HG03095 (cell line): ENCODE results near the gene ZNF692.
"Not testable (repeated sequence)": the region's sequence is repeated elsewhere in the genome, so short reads cannot be mapped to it uniquely, and the experiment has no call there.

Experiments used
- ATAC-seq: cut with Tn5 transposase; IDR thresholded peaks from one replicate; pipeline ENCODE4 v1.9.1; 2021; ENCODE audit warnings: moderate library complexity; ENCODE audit not compliant: unreplicated experiment

ZNF692 gene

DNA sequence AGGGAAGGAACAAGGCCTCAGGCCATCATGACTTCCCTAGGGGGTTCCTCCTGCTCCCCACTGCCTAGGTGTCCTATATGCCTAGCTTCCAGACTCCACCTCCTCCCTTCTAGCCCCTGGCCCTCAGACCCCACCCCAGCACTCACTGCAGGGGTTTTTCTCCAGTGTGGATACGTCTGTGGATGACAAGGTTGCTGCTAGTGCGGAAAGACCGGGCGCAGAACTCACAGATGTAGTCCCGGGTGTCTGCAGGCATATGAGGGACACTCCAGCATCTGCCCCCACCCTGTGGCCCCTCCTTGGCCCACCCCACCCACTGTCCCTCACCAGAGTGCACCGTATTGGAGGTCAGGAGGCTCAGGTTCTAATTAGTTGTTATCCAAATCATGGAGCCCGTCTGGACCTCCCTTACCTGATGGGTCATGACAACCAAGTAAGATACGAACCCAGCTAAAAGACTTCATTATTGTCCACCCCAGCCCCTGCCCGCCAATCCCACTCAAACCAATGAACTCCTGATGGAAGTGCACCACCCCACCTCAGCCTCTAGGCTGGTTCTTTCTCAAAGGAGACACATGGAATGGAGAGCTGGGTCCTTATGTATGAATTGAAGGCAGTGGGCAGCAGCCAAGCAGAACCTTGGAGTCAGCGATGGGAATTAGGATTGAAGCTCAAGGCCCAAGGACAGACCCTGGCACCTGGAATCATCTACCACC, 8.2 kb downstream of the ZNF692 start:
- no peak for ATAC-seq

DNA sequence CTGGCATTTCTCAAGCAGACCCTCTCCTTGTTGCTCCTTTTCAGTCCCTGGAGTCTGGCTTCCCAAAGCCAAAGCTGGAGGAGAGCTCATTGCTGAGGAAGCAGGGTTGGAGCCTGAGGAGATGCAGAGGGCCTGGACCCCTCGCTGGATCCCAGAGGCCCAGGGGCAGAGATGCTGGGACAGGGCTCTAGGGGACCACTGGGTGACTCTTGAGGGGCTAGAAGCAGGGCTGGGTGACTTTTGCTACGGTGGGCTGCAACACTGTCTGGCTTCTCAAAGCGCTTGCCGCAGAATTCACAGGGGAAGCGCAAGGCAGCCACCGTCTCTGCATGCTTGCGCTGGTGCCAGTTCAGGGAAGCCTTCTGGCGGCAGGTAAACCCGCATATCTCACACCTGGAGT, 8.8 kb downstream of the ZNF692 start:
- ATAC-seq: no peak

DNA sequence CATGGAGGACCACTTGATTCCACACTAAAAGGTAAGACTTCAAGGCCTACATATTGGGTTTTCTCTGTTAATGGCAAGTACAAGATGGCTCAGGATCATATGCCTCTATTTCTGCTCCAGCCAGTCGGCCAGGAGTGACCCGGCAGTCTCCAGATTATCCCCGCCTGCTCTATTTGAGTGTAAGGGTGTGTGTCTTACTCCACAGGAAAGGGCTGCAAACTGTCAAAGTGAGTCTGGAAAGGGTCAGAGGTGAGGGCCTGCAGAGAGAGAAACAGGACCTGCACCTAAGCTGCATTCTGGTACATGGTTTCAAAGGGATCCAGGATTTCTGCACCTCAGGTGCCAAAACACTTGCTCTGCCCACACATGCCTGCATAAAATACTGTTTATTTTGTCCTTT, 9.2 kb downstream of the ZNF692 start:
- ATAC-seq: no peak

DNA sequence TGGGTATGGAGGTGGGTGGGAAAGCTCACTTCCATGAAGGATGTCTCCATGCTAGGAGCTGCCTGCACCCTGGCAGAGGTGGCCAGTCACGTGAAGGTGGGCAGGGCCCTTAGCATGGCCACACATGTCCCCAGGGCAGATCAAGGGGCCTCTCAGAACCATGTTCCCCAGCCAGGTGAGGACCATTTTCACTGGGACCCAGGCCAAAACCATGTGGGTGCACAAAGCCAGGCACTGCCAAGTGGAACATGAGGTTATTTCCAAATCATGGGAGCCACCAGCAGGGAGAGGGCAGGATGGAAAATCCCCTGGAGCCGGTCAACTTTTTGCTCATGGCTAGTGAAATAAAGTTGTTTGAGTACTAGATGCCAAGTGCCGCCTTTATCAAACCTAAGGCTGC, 9.7 kb downstream of the ZNF692 start:
- ATAC-seq: no peak

DNA sequence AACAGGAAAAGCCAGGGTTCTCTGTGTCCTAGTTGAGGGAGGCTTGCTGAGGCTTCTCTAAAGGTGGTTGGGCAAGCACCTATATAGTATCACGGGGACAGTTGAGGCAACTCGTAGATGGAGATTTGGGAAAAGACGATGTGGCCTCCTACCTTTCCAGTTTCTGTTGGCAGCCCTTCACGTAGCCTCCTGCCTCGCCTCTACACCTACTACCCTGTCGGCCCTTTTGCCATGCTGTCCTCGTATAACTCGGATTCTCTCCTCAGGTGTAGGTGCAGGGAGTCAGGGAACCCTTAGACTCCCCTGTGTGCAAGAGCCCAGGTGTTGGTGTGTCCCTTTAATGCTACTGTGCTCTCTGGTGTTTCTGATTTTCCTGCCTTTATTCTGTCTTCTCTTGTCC, 10.3 kb downstream of the ZNF692 start:
- no peak for ATAC-seq

DNA sequence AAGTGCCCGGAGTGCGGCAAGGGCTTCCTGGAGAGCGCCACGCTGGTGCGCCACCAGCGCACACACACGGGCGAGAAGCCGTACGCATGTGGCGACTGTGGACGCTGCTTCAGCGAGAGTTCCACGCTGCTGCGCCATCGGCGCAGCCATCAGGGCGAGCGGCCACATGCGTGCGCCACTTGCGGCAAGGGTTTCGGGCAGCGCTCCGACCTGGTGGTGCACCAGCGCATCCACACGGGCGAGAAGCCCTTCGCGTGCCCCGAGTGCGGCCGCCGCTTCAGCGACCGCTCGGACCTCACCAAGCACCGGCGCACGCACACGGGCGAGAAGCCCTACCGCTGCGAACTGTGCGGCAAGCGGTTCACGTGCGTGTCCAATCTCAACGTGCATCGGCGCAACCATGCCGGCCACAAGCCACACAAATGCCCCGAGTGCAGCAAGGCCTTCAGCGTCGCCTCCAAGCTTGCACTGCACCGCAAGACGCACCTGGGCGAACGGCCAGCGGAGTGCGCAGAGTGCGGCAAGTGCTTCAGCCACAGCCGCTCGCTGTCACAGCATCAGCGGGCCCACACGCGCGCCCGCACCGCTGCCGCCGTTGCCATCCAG, 10.8 kb downstream of the ZNF692 start:
- no peak for ATAC-seq

DNA sequence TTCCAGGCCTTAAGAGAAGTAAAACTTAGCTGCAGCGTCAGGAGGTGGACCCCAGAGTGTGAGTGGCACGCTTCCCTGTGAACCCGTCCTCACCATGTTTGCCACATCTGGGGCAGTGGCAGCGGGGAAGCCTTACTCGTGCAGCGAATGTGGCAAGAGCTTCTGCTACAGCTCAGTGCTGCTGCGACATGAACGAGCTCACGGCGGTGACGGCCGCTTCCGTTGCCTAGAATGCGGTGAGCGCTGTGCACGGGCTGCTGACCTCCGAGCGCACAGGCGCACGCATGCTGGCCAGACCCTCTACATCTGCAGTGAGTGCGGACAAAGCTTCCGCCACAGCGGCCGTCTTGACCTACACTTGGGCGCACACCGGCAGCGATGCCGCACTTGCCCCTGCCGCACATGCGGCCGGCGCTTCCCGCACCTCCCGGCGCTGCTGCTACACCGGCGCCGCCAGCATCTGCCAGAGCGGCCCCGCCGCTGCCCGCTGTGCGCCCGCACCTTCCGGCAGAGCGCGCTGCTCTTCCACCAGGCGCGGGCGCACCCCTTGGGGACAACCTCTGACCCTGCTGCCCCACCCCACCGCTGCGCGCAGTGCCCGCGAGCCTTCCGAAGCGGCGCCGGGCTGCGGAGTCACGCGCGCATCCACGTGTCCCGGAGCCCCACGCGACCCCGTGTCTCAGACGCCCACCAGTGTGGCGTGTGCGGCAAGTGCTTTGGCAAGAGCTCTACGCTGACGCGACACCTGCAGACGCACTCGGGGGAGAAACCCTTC, 11.5 kb downstream of the ZNF692 start:
- ATAC-seq: no peak

DNA sequence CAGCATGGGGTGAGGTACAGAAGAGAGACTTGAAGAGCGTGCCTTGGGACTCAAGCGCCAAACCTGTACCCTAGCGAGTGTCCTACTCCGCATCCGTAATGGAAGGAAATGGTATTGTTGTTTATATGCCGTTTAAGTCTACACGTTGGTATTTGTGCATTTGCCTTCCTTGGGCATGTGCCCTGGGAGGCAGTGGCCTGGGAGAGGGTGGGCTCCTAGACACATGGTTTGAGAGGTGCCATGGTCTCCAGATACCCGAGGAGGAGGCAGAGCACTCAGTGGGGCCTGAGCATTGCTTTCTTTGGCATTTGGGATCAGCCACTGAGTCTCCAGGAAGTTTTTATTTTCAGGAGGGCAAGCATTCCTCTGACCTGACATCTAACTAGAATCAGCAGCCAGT, 14.4 kb downstream of the ZNF692 start:
- no peak for ATAC-seq

DNA sequence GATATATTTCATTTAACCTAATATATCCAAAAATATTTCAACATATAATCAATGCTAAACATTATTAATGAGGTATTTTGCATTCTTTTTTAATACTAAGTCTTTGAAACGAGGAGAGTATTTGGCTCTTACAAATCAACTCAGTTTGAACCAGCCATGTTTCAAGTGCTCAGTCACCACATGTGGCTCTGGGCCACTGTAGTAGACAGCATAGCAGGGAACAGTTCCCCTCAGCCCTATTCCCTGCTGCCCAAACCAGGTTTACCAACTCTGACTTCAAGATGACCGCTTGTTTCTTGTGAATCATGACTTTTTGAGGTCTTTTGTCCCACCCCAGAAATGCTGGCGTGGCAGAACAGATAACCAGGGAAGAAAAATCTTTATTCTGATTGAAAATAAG, 15.2 kb downstream of the ZNF692 start:
- ATAC-seq: no peak

DNA sequence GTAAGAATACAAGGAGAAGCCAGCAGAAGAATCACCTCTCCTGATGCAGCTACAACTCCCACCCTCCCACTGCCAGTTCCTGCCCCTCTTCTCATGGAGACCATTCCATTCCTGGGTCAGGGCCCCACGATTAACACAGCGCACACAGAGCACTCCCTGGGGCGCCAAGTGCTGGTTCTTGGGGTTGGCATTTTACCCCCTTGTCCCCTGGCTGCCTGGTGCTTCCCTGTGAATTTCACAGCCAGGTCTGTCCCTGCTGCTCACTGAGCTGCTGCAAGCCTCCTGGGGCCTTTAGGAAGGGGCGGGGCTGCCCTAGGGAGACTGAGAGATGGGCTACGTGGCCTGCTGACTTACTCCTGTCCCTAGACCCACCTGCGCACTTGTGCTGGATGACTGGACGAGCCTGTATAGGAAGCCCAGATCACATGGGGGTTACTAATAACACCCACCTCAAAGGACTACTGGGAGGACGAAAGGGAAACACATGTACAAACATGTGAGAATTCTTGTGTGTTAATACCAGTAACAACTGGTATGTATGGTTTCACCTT, 16.0 kb downstream of the ZNF692 start:
- peak; percentile 29 for ATAC-seq

DNA sequence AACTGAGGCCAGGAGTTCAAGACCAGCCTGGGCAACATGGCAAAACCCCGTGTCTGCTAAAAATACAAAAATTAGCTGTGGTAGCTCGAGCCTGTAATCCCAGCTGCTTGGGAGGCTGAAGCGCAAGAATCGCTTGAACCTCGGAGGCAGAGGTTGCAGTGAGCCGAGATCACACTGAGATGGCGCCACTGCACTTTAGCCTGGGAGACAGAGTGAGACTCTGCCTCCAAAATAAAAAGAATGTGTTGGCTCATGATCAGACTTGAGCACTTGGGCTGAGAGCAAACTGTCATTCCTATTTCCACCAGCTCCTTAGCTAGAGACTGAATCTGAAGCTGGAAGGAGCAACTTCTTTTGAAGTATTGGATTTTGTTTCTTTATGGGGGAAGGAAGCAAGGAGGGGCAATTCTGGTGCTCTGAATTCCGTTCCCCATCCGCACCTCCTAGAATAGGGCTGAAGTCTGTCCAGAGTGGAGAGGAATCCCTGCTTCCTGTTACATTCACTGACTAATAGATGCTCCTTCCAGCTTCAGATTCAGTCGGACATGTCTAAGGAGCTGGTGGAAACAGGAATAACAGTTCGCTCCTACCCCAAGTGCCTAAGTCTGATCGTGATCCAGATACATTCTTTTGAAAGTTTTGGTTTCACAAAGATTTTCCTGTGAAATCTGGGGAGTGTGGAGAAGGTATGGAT, 17.0 kb downstream of the ZNF692 start:
- no peak for ATAC-seq

DNA sequence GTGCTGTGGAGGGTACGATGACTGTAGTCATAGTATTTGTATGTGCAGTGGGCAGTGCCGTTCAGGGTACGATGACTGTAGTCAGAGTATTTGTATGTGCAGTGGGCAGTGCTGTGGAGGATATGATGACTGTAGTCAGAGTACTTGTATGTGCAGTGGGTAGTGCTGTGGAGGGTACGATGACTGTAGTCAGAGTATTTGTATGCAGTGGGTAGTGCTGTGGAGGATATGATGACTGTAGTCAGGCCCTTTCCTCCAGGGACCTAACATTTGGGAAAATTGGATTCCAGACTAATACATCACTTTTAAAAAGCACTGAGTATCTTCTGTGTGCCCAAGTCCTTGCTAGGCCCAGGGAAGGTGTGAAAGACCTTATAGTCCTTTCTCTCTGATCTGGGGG, 17.9 kb downstream of the ZNF692 start:
- ATAC-seq: no peak

DNA sequence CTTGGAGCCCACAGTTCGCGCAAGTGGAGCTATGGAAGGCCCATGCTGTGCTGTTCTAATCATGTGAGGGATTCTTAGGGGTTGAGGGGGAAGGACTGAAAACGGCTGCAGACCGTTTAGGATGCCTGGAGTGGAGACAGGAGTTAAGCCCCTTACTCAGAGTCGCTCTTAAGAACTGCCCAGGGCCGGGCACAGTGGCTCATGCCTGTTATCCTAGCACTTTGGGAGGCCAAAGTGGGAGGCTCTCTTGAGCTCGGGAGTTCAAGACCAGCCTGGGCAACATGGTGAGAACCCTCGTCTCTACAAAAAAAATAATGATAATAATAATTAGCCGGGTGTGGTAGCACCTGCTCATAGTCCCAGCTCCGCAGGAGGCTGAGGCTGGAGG, 19.7 kb downstream of the ZNF692 start:
- no peak for ATAC-seq

DNA sequence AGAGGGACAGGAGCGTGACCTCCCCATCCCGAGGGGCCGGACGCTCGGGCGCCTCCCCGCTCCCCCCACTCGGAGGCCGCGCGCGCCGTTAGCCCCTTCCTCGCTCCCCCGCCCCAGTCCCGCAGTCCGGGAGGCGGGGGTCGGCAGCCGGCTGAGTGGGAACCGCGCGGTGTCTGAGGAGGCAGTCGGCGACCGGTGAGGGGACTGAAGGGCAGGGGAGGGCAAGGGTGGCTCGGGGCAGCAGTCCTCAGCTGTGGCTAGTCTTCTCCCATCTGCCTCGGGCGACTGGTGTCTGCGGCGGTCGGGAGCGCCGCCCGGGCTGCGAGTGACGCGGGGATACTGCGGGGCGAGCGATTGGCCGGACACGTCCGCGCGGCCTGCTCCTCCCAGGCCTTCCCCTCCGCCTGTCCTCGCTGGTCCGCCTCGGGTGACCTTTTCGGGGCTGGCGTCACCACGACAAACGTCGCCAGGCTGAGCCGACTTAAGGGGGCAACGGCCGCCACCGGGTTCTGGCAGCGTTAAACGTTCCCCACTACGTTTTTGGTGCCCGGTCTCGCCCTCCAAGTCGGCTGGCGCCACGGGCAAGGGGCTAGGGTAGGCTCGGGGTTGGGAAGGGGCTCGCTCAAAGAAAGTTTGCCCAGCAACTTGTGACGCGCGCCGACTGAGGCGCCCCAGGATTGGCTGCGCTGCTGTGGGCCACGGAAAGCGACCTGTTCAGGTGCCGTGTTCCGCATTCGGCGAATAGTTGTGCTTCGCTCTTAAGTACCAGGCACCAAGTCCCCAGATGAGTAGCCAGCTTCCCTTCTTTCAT, 20.3 kb downstream of the ZNF692 start:
- peak; percentile 57 for ATAC-seq

DNA sequence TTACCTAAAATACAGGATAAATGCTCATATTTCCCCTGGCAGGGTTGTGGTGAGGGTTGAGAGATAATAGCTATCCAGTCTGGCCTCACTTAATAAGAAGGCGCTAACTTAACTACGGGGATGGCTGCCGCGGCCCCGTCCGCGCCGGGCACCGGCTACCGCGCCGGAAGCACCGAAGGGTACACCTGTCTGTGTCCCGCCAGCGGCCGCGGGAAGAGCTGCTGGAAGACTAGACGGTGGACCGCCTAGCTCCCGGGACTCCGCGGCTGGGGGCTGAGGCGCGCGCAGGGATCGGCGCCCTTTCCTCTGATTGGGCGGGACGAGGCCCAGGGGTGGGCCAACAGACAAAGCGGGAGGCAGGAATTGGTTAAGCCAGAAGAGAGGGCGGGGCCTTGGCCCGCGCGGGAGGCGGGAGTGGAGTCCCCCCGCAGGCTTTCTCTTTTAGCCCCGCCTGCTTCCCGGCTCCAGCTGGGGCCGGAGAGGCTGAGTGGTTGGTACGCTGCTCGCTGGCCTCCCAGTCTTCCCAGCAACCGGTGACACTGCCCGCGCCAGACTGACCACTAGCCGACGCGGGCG, 21.0 kb downstream of the ZNF692 start, which contains the start of gene ZNF672:
TSS of gene ZNF672 (plus strand) at position 444 of the 576 bp plus-strand sequence. CDS start 9,051 bp downstream, outside the sequence.
- peak; percentile 80 for ATAC-seq

DNA sequence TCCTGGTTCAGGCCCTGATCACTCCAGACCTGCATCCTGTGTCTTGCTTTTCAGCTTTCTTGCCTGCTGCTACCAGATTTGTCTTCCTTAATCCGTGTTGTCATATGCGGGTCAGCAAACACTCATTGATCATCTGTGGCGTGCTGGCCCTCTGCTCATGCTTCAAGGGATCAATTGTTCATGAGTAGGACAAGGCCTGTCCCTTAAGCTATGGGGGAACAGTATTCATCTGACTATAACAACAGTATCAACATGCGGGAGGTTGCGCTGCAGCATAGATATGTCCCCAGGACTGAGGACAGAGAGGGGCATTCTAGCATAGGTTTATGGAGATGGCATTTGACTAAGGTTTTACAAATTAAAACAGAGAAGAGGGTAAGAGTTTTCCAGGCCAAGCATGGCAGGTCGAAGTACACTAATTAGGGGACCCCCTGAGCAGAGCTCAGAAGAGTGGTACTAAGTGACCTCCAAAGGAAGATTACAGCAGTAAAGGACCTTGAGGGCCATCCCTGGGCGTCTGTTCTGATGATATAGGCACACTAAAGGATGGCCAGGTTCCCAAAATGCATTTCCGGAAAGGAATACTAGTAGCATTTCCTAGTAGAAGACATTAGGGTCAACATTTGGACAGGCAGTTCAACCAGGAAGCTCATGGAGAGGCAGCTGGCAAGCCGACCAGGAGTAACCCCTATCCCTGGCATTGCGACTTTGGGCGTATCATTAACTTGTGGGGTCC, 21.7 kb downstream of the ZNF692 start:
- no peak for ATAC-seq

DNA sequence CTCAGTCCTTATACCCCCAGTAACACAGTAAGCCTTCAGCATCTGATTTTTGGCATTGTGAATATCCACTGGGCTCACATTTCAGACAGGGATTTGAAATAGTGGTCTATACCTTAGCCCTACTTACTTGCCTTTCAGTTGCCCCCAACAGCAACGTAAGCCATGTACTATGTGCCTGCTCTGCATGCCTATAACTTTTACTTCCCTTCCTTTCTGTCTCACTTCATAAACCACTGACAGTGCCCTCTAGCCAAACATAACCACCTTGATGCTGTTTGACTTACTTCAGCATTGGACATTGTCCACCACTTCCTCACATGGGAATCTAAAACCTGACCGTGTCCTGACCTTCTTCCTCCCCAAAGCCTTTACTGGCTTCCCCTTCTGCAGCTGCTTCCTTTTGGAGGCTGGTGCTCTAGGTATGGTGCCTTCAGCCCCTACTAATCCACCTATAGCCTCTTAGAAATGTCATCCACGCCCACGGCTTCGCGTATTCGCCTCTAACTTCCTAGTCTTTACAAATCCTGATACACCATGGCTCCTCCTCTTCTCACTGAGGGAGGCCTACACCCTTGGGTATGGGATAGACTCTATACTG, 24.4 kb downstream of the ZNF692 start:
- no peak for ATAC-seq

DNA sequence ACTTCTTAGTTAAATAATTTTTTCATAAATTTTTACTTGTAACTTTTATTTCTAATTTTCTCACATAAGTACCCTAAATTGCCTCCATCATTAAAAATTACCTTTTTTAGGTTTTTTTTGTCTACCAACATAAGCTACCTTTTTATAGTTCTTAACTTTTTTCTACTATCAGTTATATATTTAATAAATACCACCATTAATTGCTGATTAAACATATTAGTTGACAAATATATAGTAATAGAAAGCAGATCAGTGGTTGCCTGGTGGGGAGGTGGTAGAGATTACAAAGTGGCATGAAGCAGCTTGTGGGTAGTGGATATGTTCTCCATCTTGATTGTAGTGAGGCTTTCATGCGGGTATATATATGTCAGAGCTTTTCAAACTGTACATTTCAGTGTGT, 27.0 kb downstream of the ZNF692 start:
- no peak for ATAC-seq

DNA sequence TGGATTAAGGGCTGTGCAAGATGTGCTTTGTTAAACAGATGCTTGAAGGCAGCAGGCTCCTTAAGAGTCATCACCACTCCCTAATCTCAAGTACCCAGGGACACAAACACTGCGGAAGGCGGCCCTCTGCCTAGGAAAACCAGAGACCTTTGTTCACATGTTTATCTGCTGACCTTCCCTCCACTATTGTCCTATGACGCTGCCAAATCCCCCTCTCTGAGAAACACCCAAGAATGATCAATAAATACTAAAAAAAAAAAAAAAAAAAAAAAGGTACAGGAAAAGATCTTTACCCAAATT, 28.2 kb downstream of the ZNF692 start:
- ATAC-seq: not testable (repeated sequence)
